Fibroblast of lung (primary cell): ENCODE data around the gene STX1A. TPM values are rescaled to one million over a fixed set of nuclear protein-coding genes. Genes with fewer than 3 reads are reported as not detected.
A peak's percentile ranks its signal among the peaks of the same experiment; 100 is the strongest.

Source experiments
- DNase-seq, 2 donors: peaks; one replicate each; pipeline versions ENCODE4 v3.0.0 to v3.0.0-alpha.2; 2010; ENCODE audit warnings: low read depth in 2 of 2
- H2AFZ ChIP-seq: 2 replicates; pipeline ENCODE4 v1.5.1; 2012; ENCODE audit warnings: low read length, control low read depth, inconsistent platforms
- H3K27ac ChIP-seq: 2 replicates; pipeline ENCODE4 v1.5.1; 2011; ENCODE audit warnings: low read length, control low read depth; ENCODE audit not compliant: insufficient read depth
- H3K27me3 ChIP-seq: 2 replicates; pipeline ENCODE4 v1.5.1; 2011; ENCODE audit warnings: mild to moderate bottlenecking, low read length; ENCODE audit not compliant: control insufficient read depth, insufficient read depth
- H3K36me3 ChIP-seq: 2 replicates; pipeline ENCODE4 v1.5.1; 2011; ENCODE audit warnings: low read length; ENCODE audit not compliant: control insufficient read depth, insufficient read depth
- H3K4me1 ChIP-seq: 2 replicates; pipeline ENCODE4 v1.5.1; 2011; ENCODE audit warnings: low read length; ENCODE audit not compliant: control insufficient read depth, insufficient read depth; ENCODE audit errors: extremely low read depth
- H3K4me2 ChIP-seq: 2 replicates; pipeline ENCODE4 v1.5.1; 2011; ENCODE audit warnings: low read length, control low read depth; ENCODE audit not compliant: insufficient read depth; ENCODE audit errors: extremely low read depth
- H3K4me3 ChIP-seq, 4 experiments: fragments of 200-600 bp in 1 of 4; sonication (generic) in 1 of 4; replicated peaks in 1 of 4; 2 replicates each; pipeline ENCODE4 v1.5.1; 2011 to 2016; ENCODE audit warnings: low read length in 4 of 4, low read depth in 3 of 4, mild to moderate bottlenecking in 3 of 4, control low read depth in 2 of 4, inconsistent platforms in 1 of 4, mixed read lengths in 1 of 4; ENCODE audit not compliant: insufficient read depth in 1 of 4; ENCODE audit errors: control extremely low read depth in 1 of 4
- H3K79me2 ChIP-seq: 2 replicates; pipeline ENCODE4 v1.5.1; 2012; ENCODE audit warnings: mild to moderate bottlenecking, low read length, inconsistent platforms; ENCODE audit not compliant: control insufficient read depth, insufficient read depth
- H3K9ac ChIP-seq: 2 replicates; pipeline ENCODE4 v1.5.1; 2011; ENCODE audit warnings: mild to moderate bottlenecking, low read length, control low read depth; ENCODE audit not compliant: insufficient read depth
- H3K9me3 ChIP-seq: 2 replicates; pipeline ENCODE4 v1.5.1; 2012; ENCODE audit warnings: low read depth, low read length; ENCODE audit not compliant: control insufficient read depth, insufficient read depth
- H4K20me1 ChIP-seq: 2 replicates; pipeline ENCODE4 v1.5.1; 2011; ENCODE audit warnings: low read length; ENCODE audit not compliant: control insufficient read depth, insufficient read depth; ENCODE audit errors: extremely low read depth
- CTCF ChIP-seq, 2 donors: IDR thresholded peaks in 1 of 2; conservative IDR thresholded peaks in 1 of 2; 1 replicate in 1 of 2; 2 replicates in 1 of 2; pipeline ENCODE4 v1.5.1; 2011 to 2012; ENCODE audit warnings: low read length in 2 of 2, control low read depth in 1 of 2, inconsistent platforms in 1 of 2, low read depth in 1 of 2, mild to moderate bottlenecking in 1 of 2
- EZH2 ChIP-seq: IDR thresholded peaks from 2 replicates; pipeline ENCODE4 v1.5.1; 2012; ENCODE audit warnings: low read length, control low read depth, mild to moderate bottlenecking; ENCODE audit errors: missing control alignments
- polyA plus RNA-seq, 2 donors: library from polyadenylated mRNA; depleted of rRNA in 1 of 2; stranded (reverse) in 1 of 2; unstranded in 1 of 2; fragments of >200 nt; gene quantifications; 2 replicates each; pipeline ENCODE4 v1.2.1, GENCODE V29; 2011 to 2012; ENCODE audit warnings: missing spikeins in 1 of 2
- total RNA-seq: library from RNA; depleted of rRNA; stranded (reverse); fragments of >200 nt; gene quantifications from 2 replicates; pipeline ENCODE4 v1.2.1, GENCODE V29; 2014

STX1A gene
- total and polyA plus RNA-seq, 2 donors (not counting 1 experiment from before 2014, with no cell fraction given), result 7.8 to 8.1 TPM

- no peaks in the 10 kb centered on the region for H4K20me1 ChIP-seq
- H3K79me2 ChIP-seq, result no peaks in the 10 kb centered on the region
- H3K27ac ChIP-seq, result no peak overlapping the region
- no peak for TF ChIP-seq EZH2
- no peak for TF ChIP-seq CTCF (conservative IDR thresholded peaks at IDR 0.05 in 1 of 2, IDR thresholded peaks at IDR 0.05 in 1 of 2; ENCODE audit: low read depth in 1 of 2, low read length in 2 of 2)
- no peak overlapping the region for H3K4me2 ChIP-seq
- DNase-seq, result no peak
- H3K36me3 ChIP-seq, result no peaks in the 10 kb centered on the region
- H3K9me3 ChIP-seq, result no peaks in the 10 kb centered on the region
- H3K9ac ChIP-seq, result no peak overlapping the region
- H3K4me3 ChIP-seq, result peak overlapping the region in 1 of 4 experiments; percentile 76
- H2AFZ ChIP-seq, result no peak overlapping the region
- H3K27me3 ChIP-seq, result no peaks in the 10 kb centered on the region
- no peaks in the 10 kb centered on the region for H3K4me1 ChIP-seq
Observed at GRCh38 chr7:73669288-73669701, 50.2 kb downstream of the STX1A start.

GRCh38 chr7:73668886-73669230, 50.6 kb downstream of the STX1A start:
- no peak for DNase-seq
- Histone ChIP-seq H3K36me3 (no peaks in the 10 kb centered on the region), H3K27me3 (no peaks in the 10 kb centered on the region), H3K27ac (no peak overlapping the region), H3K4me3 (peak overlapping the region; percentile 36 to 76 (median 54)), H3K79me2 (no peaks in the 10 kb centered on the region), H3K4me2 (peak overlapping the region; percentile 61), H3K9me3 (no peaks in the 10 kb centered on the region), H3K4me1 (no peaks in the 10 kb centered on the region), H2AFZ (no peak overlapping the region), H4K20me1 (no peaks in the 10 kb centered on the region), H3K9ac (no peak overlapping the region)
- TF ChIP-seq CTCF (conservative IDR thresholded peaks at IDR 0.05 in 1 of 2, IDR thresholded peaks at IDR 0.05 in 1 of 2; ENCODE audit: low read depth in 1 of 2, low read length in 2 of 2) (no peak), EZH2 (no peak)

GRCh38 chr7:73668103-73668885, 51.2 kb downstream of the STX1A start:
- DNase-seq, result peak in 1 of 2 donors; percentile 7
- H3K4me2 ChIP-seq, result peak overlapping the region; percentile 61
- TF ChIP-seq CTCF (conservative IDR thresholded peaks at IDR 0.05 in 1 of 2, IDR thresholded peaks at IDR 0.05 in 1 of 2; ENCODE audit: low read depth in 1 of 2, low read length in 2 of 2) (no peak), EZH2 (no peak)
- H3K27me3 ChIP-seq, result no peaks in the 10 kb centered on the region
- no peaks in the 10 kb centered on the region for H3K79me2 ChIP-seq
- no peaks in the 10 kb centered on the region for H3K4me1 ChIP-seq
- peak overlapping the region; percentile 36 to 76 (median 54) for H3K4me3 ChIP-seq
- H3K27ac ChIP-seq, result no peak overlapping the region
- peak overlapping the region; percentile 71 for H2AFZ ChIP-seq
- no peaks in the 10 kb centered on the region for H3K36me3 ChIP-seq
- no peaks in the 10 kb centered on the region for H4K20me1 ChIP-seq
- no peaks in the 10 kb centered on the region for H3K9me3 ChIP-seq
- peak overlapping the region; percentile 39 for H3K9ac ChIP-seq
